Measurements from ENCODE around the gene ACAD10.

ACAD10 gene

GRCh38 chr12:111673503-111673902 lies 12.3 kb upstream of the ACAD10 start:
- TF ChIP-seq POLR2AphosphoS5 (IDR thresholded peaks at IDR 0.05; ENCODE audit: low read depth, low read length) (no peak), REST (IDR thresholded peaks at IDR 0.05; ENCODE audit: insufficient read depth in 1 of 2, low read depth in 2 of 2, low read length in 2 of 2) (no peak), TAF1 (IDR thresholded peaks at IDR 0.05; ENCODE audit: borderline replicate concordance, insufficient read depth, low read length) (no peak), FOXP2 (optimal IDR thresholded peaks at IDR 0.05; ENCODE audit: borderline replicate concordance, extremely low read depth, extremely low read length, insufficient read depth) (no peak), SIN3A (IDR thresholded peaks at IDR 0.05; ENCODE audit: borderline replicate concordance, insufficient read depth, low read length) (no peak)

- no peak for TF ChIP-seq SIN3A (IDR thresholded peaks at IDR 0.05; ENCODE audit: borderline replicate concordance, insufficient read depth, low read length)
- no peak for TF ChIP-seq FOXP2 (optimal IDR thresholded peaks at IDR 0.05; ENCODE audit: borderline replicate concordance, extremely low read depth, extremely low read length, insufficient read depth)
- no peak for TF ChIP-seq POLR2AphosphoS5 (IDR thresholded peaks at IDR 0.05; ENCODE audit: low read depth, low read length)
- TF ChIP-seq TAF1 (IDR thresholded peaks at IDR 0.05; ENCODE audit: borderline replicate concordance, insufficient read depth, low read length): no peak
- no peak for TF ChIP-seq REST (IDR thresholded peaks at IDR 0.05; ENCODE audit: insufficient read depth in 1 of 2, low read depth in 2 of 2, low read length in 2 of 2)
These were observed 8.7 kb upstream of the ACAD10 start for GRCh38 chr12:111677186-111677585.

- no peak for TF ChIP-seq TAF1 (IDR thresholded peaks at IDR 0.05; ENCODE audit: borderline replicate concordance, insufficient read depth, low read length)
- no peak for TF ChIP-seq SIN3A (IDR thresholded peaks at IDR 0.05; ENCODE audit: borderline replicate concordance, insufficient read depth, low read length)
- TF ChIP-seq REST (IDR thresholded peaks at IDR 0.05; ENCODE audit: insufficient read depth in 1 of 2, low read depth in 2 of 2, low read length in 2 of 2): no peak
- no peak for TF ChIP-seq FOXP2 (optimal IDR thresholded peaks at IDR 0.05; ENCODE audit: borderline replicate concordance, extremely low read depth, extremely low read length, insufficient read depth)
- no peak for TF ChIP-seq POLR2AphosphoS5 (IDR thresholded peaks at IDR 0.05; ENCODE audit: low read depth, low read length)
These were observed 487 bp upstream of the ACAD10 start for GRCh38 chr12:111685322-111685810.

GRCh38 chr12:111686574-111687105 lies 787 bp downstream of the ACAD10 start:
- TF ChIP-seq FOXP2 (optimal IDR thresholded peaks at IDR 0.05; ENCODE audit: borderline replicate concordance, extremely low read depth, extremely low read length, insufficient read depth) (no peak), REST (IDR thresholded peaks at IDR 0.05; ENCODE audit: insufficient read depth in 1 of 2, low read depth in 2 of 2, low read length in 2 of 2) (no peak), SIN3A (IDR thresholded peaks at IDR 0.05; ENCODE audit: borderline replicate concordance, insufficient read depth, low read length) (no peak), POLR2AphosphoS5 (IDR thresholded peaks at IDR 0.05; ENCODE audit: low read depth, low read length) (no peak), TAF1 (IDR thresholded peaks at IDR 0.05; ENCODE audit: borderline replicate concordance, insufficient read depth, low read length) (no peak)

All from PFSK-1 (cell line).